Kidney epithelial cell (primary cell): Measurements from ENCODE around the gene ELP4. TPM values are rescaled to one million over a fixed set of nuclear protein-coding genes. Genes with fewer than 3 reads are reported as not detected.

Experiments used
- DNase-seq: peaks from one replicate; pipeline ENCODE4 v3.0.0-alpha.2; 2010; ENCODE audit warnings: low read depth
- H3K27me3 ChIP-seq: 2 replicates; pipeline ENCODE4 v1.6.0; 2011; ENCODE audit warnings: low read length; ENCODE audit not compliant: control insufficient read depth, insufficient read depth
- H3K36me3 ChIP-seq: 2 replicates; pipeline ENCODE4 v1.5.1; 2011; ENCODE audit warnings: low read length; ENCODE audit not compliant: control insufficient read depth, insufficient read depth
- H3K4me3 ChIP-seq: 2 replicates; pipeline ENCODE4 v1.5.1; 2011; ENCODE audit warnings: low read depth, mild to moderate bottlenecking, control low read depth, low read length
- total RNA-seq: library from RNA; depleted of rRNA; stranded (reverse); fragments of >200 nt; gene quantifications from 2 replicates; pipeline ENCODE4 v1.2.3, GENCODE V29; 2015
- TF ChIP-seq, protein P1 (sequence below): IDR thresholded peaks from 2 replicates; pipeline ENCODE4 v1.5.1; 2011; ENCODE audit warnings: mild to moderate bottlenecking, moderate library complexity, low read length, control low read depth, inconsistent platforms; ENCODE audit not compliant: insufficient read depth, poor library complexity, severe bottlenecking

Gene ELP4
- total RNA-seq, 1 donor from 2014 or later, result 19.1 TPM

DNA sequence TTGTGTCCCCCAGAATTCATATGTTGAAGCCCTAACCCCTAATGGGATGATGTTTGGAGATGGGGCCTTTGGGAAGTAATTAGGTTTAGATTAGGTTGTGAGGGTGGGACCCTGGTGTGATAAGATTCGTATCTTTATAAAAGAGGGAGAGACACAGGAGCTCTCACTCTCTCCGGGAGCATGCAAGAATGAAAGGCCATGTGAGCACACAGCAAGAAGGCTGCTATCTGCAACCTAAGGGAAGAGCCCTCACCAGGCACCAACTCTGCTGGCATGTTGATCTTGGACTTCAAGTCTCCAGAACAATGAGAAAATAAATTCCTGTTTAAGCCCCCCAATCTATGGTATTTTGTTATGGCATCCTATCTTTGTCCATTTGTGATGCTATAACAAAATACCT is 97.3 kb downstream of the ELP4 start:
- Histone ChIP-seq H3K4me3 (no peak overlapping the region), H3K27me3 (no peaks in the 10 kb centered on the region), H3K36me3 (no peaks in the 10 kb centered on the region)
- no peak for DNase-seq
- TF ChIP-seq, protein P1, sequence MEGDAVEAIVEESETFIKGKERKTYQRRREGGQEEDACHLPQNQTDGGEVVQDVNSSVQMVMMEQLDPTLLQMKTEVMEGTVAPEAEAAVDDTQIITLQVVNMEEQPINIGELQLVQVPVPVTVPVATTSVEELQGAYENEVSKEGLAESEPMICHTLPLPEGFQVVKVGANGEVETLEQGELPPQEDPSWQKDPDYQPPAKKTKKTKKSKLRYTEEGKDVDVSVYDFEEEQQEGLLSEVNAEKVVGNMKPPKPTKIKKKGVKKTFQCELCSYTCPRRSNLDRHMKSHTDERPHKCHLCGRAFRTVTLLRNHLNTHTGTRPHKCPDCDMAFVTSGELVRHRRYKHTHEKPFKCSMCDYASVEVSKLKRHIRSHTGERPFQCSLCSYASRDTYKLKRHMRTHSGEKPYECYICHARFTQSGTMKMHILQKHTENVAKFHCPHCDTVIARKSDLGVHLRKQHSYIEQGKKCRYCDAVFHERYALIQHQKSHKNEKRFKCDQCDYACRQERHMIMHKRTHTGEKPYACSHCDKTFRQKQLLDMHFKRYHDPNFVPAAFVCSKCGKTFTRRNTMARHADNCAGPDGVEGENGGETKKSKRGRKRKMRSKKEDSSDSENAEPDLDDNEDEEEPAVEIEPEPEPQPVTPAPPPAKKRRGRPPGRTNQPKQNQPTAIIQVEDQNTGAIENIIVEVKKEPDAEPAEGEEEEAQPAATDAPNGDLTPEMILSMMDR, result no peak

DNA sequence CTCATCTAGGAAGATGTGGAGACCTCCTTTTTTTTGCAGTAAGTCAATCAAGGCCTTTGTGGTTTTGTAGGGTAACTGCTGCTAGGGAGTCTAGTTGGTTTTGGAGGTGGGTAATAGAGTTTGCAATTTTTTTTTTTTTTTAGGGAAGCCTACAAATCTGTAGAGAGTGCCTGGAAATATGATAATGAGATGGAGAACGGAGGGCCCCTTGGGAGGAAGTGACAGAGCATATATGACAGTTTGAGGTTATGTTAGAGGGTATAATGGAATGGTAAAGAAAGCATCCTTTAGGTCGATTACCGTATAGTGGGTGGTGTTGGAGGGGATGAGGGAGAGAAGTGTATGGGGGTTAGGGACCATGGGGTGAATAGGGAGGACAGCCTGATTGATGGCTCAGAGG is 98.3 kb downstream of the ELP4 start:
- no peak for DNase-seq
- Histone ChIP-seq H3K4me3 (no peak overlapping the region), H3K27me3 (no peaks in the 10 kb centered on the region), H3K36me3 (no peaks in the 10 kb centered on the region)
- TF ChIP-seq, protein P1, result no peak

DNA sequence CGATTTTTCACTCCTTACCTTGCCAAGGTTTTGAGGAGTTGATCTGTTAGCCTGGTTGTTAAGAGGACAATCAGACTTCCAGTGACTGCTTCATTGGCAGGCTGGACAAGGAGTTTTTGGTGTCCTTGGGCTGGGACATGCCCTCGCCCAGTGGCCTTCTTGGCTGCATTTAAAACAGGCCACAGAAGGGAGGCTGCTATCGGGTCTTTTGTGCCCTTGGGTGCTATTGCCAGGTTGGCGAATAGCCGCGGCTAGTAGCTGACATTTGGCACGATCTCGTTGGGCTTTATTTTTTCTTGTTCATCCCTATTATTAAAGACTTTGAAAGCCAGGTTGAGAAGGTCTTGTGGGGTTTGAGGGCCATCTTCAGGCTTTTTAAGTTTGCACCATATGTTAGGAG is 99.4 kb downstream of the ELP4 start:
- no peak for DNase-seq

DNA sequence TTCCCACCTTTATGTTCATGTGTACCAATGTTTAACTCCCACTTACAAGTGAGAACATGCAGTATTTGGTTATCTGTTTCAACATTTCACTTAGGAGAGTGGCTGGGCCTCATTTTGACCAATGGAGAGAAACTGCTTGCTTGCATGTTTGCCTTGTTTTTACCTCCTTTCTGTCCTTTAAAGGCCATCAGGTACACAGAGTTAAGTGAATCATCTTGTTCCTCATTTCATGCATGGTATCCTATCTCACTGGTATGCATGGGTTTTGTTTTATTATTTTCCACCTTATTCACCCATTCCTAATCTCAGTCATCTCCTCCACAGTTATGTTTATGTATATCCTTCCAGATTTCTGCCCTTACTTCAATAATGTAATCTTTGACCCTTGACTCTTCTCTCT is 101.0 kb downstream of the ELP4 start:
- no peak for DNase-seq
- Histone ChIP-seq H3K27me3 (no peaks in the 10 kb centered on the region), H3K36me3 (no peaks in the 10 kb centered on the region), H3K4me3 (no peak overlapping the region)
- TF ChIP-seq, protein P1, result no peak

More for the DNA sequence above, 99.4 kb downstream of the ELP4 start:
- TF ChIP-seq, protein P1, result no peak
- H3K36me3 ChIP-seq, result no peaks in the 10 kb centered on the region
- H3K27me3 ChIP-seq, result no peaks in the 10 kb centered on the region
- H3K4me3 ChIP-seq, result no peak overlapping the region

DNA sequence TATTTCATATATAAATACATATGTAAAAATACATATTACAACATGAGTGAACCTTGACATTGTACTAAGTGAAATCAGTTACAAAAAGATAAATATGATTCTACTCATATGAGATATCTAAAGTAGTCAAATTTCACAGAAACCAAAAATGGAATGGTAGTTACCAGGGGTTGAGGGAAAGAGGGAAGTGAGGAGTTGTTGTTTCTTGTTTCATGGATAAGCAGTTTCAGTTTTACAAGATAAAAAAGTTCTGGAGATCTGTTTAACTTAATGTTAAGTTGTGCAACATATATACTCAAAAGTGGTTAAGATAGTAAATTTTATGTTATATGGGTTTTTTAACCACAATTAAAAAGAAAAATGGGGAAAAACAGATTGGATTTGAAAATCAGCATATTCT is 107.7 kb downstream of the ELP4 start:
- TF ChIP-seq, protein P1, result no peak
- no peak for DNase-seq
- Histone ChIP-seq H3K36me3 (no peaks in the 10 kb centered on the region), H3K4me3 (no peak overlapping the region), H3K27me3 (no peaks in the 10 kb centered on the region)

DNA sequence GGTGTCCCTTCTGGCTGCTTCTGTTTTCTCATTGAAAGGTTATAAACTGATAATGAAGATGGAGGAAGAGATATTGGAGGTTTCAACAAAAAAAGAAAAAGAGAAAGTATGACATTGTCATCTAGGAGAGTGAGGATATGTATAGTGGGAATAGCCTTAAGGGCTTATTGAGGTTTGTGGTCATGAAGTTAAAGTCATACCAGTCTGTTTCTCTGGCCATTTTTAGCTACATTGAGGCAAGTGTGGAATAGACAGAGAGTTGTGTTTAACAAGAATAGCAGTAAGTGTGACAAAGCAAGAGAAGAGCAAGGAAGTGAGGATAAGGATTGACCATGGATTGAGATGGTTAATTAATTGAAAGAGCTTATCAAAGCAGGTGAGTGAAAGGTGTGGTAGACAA is 110.4 kb downstream of the ELP4 start:
- Histone ChIP-seq H3K27me3 (no peaks in the 10 kb centered on the region), H3K36me3 (no peaks in the 10 kb centered on the region), H3K4me3 (no peak overlapping the region)
- DNase-seq, result no peak
- TF ChIP-seq, protein P1, result no peak
